HG03520 (cell line): Measurements from ENCODE around the gene KRTAP9-2.
"Not testable (repeated sequence)": the region's sequence is repeated elsewhere in the genome, so short reads cannot be mapped to it uniquely, and the experiment has no call there.

Source experiments
- ATAC-seq: cut with Tn5 transposase; IDR thresholded peaks from one replicate; pipeline ENCODE4 v1.9.1; 2021; ENCODE audit warnings: mild to moderate bottlenecking, moderate library complexity; ENCODE audit not compliant: unreplicated experiment

The KRTAP9-2 gene

DNA sequence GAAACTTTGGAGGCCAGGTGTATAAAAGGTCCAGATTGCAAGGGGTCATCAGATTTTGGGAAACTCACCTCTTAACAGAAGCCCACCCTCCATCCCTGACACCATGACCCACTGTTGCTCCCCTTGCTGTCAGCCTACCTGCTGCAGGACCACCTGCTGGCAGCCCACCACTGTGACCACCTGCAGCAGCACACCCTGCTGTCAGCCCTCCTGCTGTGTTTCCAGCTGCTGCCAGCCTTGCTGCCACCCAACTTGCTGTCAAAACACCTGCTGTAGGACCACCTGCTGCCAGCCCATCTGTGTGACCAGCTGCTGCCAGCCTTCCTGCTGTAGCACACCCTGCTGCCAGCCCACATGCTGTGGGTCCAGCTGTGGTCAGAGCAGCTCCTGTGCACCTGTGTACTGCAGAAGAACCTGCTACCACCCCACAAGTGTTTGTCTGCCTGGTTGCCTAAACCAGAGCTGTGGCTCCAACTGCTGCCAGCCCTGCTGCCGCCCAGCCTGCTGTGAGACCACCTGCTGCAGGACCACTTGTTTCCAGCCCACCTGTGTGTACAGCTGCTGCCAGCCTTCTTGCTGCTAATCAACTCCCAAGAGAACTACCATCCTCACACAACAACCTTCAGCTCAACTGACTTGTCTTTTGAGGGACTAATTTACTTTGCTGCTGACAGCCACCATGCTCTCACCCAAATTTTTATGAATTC lies 6.1 kb downstream of the KRTAP9-2 start, which contains the start of gene KRTAP9-3:
Gene KRTAP9-3, plus strand, starts transcription at position 51 of the 707 bp plus-strand sequence. Its CDS starts 53 bp downstream, at position 104.
- ATAC-seq, result not testable (repeated sequence)

GRCh38 chr17:41237116-41237515 lies 10.7 kb downstream of the KRTAP9-2 start:
- not testable (repeated sequence) for ATAC-seq

GRCh38 chr17:41237949-41238437 lies 11.5 kb downstream of the KRTAP9-2 start, which contains the start of gene KRTAP9-8:
TSS of gene KRTAP9-8 (plus strand) at chr17:41237999. CDS start at chr17:41238052, 53 bp downstream.
- ATAC-seq, result not testable (repeated sequence)

- not testable (repeated sequence) for ATAC-seq
Measured at GRCh38 chr17:41246995-41247787, 20.7 kb downstream of the KRTAP9-2 start.

GRCh38 chr17:41249637-41250240 lies 23.3 kb downstream of the KRTAP9-2 start, which contains the start of gene KRTAP9-4:
TSS of gene KRTAP9-4 (plus strand) at chr17:41249687. CDS start at chr17:41249721, 34 bp downstream.
- ATAC-seq, result not testable (repeated sequence)

DNA sequence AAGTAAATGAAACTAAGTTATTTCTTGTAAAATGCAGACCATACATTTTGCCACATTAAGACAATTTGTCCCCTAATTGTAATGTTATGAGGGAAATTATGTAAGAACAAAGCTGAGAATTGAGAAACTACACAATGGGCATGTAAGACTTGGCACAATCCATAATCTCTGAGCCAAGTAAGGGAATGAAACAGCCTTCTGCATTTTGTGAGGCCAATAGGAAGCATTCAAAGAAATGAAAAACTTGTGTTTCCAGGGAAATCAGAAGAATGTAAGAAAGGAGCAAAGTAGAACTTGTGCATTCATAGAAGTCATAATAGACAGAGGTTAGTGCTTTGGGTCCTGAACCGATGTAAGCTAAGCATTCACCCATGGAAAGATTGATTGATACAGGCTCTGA lies 24.8 kb downstream of the KRTAP9-2 start:
- ATAC-seq, result no peak

DNA sequence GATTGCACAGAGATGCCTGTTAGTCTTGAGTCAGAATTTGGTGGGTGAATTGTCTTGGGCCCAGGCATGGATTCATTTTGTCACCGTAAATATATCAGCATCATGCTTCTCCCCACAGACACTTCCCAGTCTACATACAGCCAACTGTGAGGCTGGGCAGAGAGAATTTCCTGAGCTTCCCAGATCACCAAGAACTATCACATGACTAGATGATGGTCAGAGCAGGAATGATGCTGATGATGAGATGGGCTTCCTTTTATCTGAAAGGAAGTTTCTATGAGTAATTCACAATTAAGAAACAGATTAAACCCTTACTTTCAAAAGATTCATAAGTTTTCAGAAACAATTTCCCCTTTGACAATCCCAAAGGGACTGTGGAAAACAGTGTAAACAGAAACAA lies 28.4 kb downstream of the KRTAP9-2 start:
- no peak for ATAC-seq

DNA sequence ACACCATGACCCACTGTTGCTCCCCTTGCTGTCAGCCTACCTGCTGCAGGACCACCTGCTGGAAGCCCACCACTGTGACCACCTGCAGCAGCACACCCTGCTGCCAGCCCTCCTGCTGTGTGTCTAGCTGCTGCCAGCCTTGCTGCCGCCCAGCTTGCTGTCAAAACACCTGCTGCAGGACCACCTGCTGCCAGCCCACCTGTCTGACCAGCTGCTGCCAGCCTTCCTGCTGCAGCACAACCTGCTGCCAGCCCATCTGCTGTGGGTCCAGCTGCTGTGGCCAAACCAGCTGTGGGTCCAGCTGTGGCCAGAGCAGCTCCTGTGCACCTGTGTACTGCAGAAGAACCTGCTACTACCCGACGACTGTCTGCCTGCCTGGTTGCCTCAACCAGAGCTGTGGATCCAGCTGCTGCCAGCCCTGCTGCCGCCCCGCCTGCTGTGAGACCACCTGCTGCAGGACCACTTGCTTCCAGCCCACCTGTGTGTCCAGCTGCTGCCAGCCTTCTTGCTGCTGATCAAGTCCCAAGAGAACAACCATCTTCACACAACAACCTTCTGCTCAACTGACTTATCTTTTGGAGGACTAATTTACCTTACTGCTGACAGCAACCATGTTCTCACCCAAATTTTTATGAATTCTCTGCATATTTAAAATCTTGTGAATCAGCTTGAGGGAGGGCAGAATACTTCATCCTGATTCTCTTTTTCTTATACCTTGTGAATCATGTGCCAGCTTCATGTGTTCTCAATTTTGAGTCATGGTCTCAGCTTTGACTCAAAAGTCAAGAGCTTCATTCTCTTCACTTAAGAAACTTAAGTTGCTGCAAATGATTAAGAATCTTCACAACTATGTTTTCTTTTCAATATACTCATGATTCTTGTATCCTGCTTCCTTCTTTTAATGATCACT lies 29.2 kb downstream of the KRTAP9-2 start, which contains the start of gene KRTAP9-9:
Gene KRTAP9-9, plus strand, starts transcription at position 4 of the 910 bp plus-strand sequence.
- not testable (repeated sequence) for ATAC-seq

GRCh38 chr17:41256291-41256685 lies 29.8 kb downstream of the KRTAP9-2 start:
- no peak for ATAC-seq

- no peak for ATAC-seq
Measured at GRCh38 chr17:41258406-41258805, 32.0 kb downstream of the KRTAP9-2 start.

DNA sequence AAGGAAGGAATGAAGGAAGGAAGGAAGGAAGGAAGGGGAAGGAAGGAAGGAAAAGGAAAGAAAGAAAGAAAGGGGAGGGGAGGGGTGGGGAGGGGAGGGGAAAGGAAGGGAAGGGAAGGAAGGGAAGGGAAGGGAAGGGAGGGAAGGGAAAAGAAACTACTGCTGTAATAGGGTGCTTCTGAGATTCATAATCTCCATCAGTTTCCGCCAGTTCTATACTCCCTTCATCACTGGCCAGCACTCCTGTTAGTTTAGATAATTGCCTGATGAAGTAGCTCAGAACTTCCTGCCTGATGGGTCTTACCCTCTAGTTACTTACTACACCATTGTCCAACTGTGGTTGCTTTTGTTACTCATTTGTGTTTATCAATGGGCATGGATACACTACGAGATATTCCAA lies 36.8 kb downstream of the KRTAP9-2 start:
- ATAC-seq, result no peak

DNA sequence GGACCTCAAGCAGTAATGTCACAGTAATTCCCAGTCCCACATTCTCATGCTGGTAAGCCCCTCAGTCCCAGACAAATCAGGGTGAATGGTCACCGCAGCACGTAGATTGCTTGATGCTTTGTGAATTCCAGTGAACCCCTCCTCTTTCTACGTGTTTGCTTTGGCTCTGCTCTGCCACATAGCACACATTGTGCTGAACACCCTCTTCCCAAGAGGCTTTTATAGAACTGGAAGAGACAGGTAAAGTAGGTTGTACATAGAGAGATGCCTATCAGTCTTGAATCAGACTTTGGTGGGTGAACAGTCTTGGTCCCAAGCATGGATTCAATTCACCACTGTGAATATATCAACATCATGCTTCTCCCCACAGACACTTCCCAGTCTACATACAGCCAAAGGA lies 38.2 kb downstream of the KRTAP9-2 start:
- ATAC-seq, result no peak

- no peak for ATAC-seq
Measured at GRCh38 chr17:41265078-41265477, 38.6 kb downstream of the KRTAP9-2 start, which contains the start of gene KRTAP9-6. TSS of gene KRTAP9-6 (plus strand) at chr17:41265378. CDS start at chr17:41265378, 0 bp downstream.

DNA sequence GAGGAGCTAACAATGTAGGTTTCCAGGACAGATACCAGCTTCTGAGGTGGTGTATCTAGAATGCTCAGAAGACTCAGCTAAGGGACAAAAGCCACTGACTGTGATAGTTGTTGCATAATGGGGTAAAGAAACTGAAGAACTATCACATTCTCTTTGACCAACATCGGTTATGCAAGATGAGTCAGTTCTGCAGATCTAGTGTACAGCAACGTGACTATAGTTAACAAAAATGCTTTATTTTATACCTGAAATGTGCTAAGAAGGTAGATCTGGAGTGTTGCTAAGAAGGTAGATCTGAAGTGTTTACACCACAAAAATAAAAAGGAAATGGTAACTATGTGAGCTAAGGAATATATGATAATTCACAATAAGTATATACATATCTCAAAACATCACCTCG lies 41.3 kb downstream of the KRTAP9-2 start:
- no peak for ATAC-seq

DNA sequence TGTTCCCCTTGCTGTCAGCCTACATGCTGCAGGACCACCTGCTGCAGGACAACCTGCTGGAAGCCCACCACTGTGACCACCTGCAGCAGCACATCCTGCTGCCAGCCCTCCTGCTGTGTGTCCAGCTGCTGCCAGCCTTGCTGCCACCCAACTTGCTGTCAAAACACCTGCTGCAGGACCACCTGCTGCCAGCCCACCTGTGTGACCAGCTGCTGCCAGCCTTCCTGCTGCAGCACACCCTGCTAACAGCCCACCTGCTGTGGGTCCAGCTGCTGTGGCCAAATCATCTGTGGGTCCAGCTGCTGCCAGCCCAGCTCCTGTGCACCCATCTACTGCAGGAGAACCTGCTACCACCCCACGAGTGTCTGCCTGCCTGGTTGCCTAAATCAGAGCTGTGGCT lies 44.9 kb downstream of the KRTAP9-2 start:
- not testable (repeated sequence) for ATAC-seq

DNA sequence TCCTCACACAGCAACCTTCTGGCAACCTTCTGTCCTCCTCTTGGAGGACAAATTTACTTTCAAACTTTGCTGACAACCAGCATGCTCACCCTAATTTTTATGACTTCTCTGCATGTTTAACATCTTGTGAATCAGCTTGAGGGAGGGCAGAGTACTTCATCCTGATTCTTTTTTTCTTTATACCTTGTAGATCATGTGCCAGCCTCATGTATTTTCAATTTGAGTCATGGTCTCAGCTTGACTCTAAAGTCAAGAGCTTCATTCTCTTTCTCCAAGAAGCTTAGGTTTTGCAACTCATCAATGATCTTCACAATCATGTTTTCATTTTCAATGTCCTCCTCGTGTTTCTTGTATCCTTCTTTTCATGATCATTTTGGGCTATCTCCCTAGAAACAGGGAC lies 45.4 kb downstream of the KRTAP9-2 start:
- ATAC-seq, result no peak

DNA sequence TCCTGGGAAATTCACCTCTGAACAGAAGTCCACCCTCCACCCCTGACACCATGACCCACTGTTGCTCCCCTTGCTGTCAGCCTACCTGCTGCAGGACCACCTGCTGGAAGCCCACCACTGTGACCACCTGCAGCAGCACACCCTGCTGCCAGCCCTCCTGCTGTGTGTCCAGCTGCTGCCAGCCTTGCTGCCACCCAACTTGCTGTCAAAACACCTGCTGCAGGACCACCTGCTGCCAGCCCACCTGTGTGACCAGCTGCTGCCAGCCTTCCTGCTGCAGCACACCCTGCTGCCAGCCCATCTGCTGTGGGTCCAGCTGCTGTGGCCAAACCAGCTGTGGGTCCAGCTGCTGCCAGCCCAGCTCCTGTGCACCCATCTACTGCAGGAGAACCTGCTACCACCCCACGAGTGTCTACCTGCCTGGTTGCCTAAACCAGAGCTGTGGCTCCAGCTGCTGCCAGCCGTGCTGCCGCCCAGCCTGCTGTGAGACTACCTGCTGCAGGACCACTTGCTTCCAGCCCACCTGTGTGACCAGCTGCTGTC lies 49.3 kb downstream of the KRTAP9-2 start, which contains the start of gene KRTAP9-7:
Gene KRTAP9-7, plus strand, starts transcription at position 51 of the 543 bp plus-strand sequence. Its CDS starts 0 bp downstream, at position 51.
- not testable (repeated sequence) for ATAC-seq
